HepG2 (cell line): ENCODE data around the gene DHX8. TPM values are rescaled to one million over a fixed set of nuclear protein-coding genes. Genes with fewer than 3 reads are reported as not detected.

ENCODE experiments used
- ADNP ChIP-seq: sonication (generic); formaldehyde crosslinking; IDR thresholded peaks from 2 replicates; pipeline ENCODE4 v1.4.0; 2020; ENCODE audit warnings: missing genetic modification reagents
- BORCS8-MEF2B ChIP-seq: sonication (generic); formaldehyde crosslinking; IDR thresholded peaks from 2 replicates; pipeline ENCODE4 v1.8.0; 2022; ENCODE audit warnings: mild to moderate bottlenecking, missing genetic modification reagents
- CEBPB ChIP-seq: IDR thresholded peaks from 2 replicates; pipeline ENCODE4 v1.6.1; 2011; ENCODE audit warnings: low read depth, low read length, improper control_type of control experiment, borderline replicate concordance
- ELF4 ChIP-seq: sonication (generic); formaldehyde crosslinking; IDR thresholded peaks from 2 replicates; pipeline ENCODE4 v1.5.0; 2020; ENCODE audit warnings: missing genetic modification reagents, mild to moderate bottlenecking, moderate library complexity, borderline replicate concordance
- ETV5 ChIP-seq: IDR thresholded peaks from 2 replicates; pipeline ENCODE4 v1.6.1; 2018; ENCODE audit warnings: missing biosample characterization, missing genetic modification reagents, inconsistent platforms, borderline replicate concordance
- NPAS2 ChIP-seq: sonication (generic); formaldehyde crosslinking; IDR thresholded peaks from 2 replicates; pipeline ENCODE4 v1.8.0; 2022; ENCODE audit warnings: mild to moderate bottlenecking, missing genetic modification reagents, borderline replicate concordance
- SRSF4 ChIP-seq: fragments of 200-400 bp; formaldehyde crosslinking; IDR thresholded peaks from one replicate; pipeline ENCODE4 v1.6.1; 2018; ENCODE audit warnings: mild to moderate bottlenecking, low read depth, low read length, moderate library complexity; ENCODE audit not compliant: poor library complexity, severe bottlenecking
- SUZ12 ChIP-seq: fragments of 150-350 bp; IDR thresholded peaks from 2 replicates; pipeline ENCODE4 v1.6.1; 2014; ENCODE audit warnings: low read depth, low read length
- ZNF17 ChIP-seq: sonication (generic); formaldehyde crosslinking; IDR thresholded peaks from 2 replicates; pipeline ENCODE4 v1.5.0; 2020; ENCODE audit warnings: mild to moderate bottlenecking, missing genetic modification reagents
- ZNF761 ChIP-seq: sonication (generic); formaldehyde crosslinking; conservative IDR thresholded peaks from 2 replicates; pipeline ENCODE4 v1.4.0; 2020; ENCODE audit warnings: mild to moderate bottlenecking, missing genetic modification reagents
- ZNF782 ChIP-seq: sonication (generic); formaldehyde crosslinking; IDR thresholded peaks from 2 replicates; pipeline ENCODE4 v1.4.0; 2020; ENCODE audit warnings: missing genetic modification reagents, mild to moderate bottlenecking, borderline replicate concordance
- ZNF792 ChIP-seq: IDR thresholded peaks from 2 replicates; pipeline ENCODE4 v1.6.1; 2016
- ZNF879 ChIP-seq: sonication (generic); formaldehyde crosslinking; IDR thresholded peaks from 2 replicates; pipeline ENCODE4 v1.8.1; 2023; ENCODE audit warnings: missing genetic modification reagents
- polyA plus RNA-seq, 8 experiments: library from polyadenylated mRNA; depleted of rRNA in 3 of 8; stranded (reverse) in 7 of 8; unstranded in 1 of 8; fragments of >200 nt; fragmentation: Illumina TruSeq in 4 of 8; extraction: Trizol in 4 of 8; gene quantifications; 2 replicates each; pipeline versions ENCODE4 v1.2.1 to v1.2.3, GENCODE V29; 2011 to 2016; ENCODE audit warnings: low read depth in 4 of 8, missing spikeins in 1 of 8, mixed read lengths in 1 of 8; ENCODE audit not compliant: insufficient read depth in 1 of 8
- total RNA-seq, 5 experiments: library from RNA; depleted of rRNA; stranded (reverse); fragments of >200 nt; fragmentation: Illumina TruSeq; extraction: Trizol; gene quantifications; 2 replicates each; pipeline ENCODE4 v1.2.3, GENCODE V29; 2016; ENCODE audit warnings: low read depth in 1 of 5
- TF ChIP-seq, protein P1 (sequence below): sonication (generic); formaldehyde crosslinking; IDR thresholded peaks from 2 replicates; pipeline ENCODE4 v1.5.0; 2020; ENCODE audit warnings: missing genetic modification reagents, mild to moderate bottlenecking, borderline replicate concordance
- TF ChIP-seq, protein P2 (sequence below): IDR thresholded peaks from 2 replicates; pipeline ENCODE4 v1.6.1; 2018; ENCODE audit warnings: missing genetic modification reagents
- TF ChIP-seq, protein P3 (sequence below): sonication (generic); formaldehyde crosslinking; IDR thresholded peaks from 2 replicates; pipeline ENCODE4 v1.9.0; 2021; ENCODE audit warnings: missing genetic modification reagents, mild to moderate bottlenecking, borderline replicate concordance
- TF ChIP-seq, protein P4 (sequence below): sonication (generic); formaldehyde crosslinking; IDR thresholded peaks from 2 replicates; pipeline ENCODE4 v1.4.0; 2020; ENCODE audit warnings: missing genetic modification reagents, borderline replicate concordance
- TF ChIP-seq, protein P5 (sequence below): sonication (generic); formaldehyde crosslinking; IDR thresholded peaks from 2 replicates; pipeline ENCODE4 v1.8.1; 2023; ENCODE audit warnings: missing genetic modification reagents, mild to moderate bottlenecking, borderline replicate concordance
- TF ChIP-seq, protein P6 (sequence below): sonication (generic); formaldehyde crosslinking; IDR thresholded peaks from 2 replicates; pipeline ENCODE4 v1.8.0; 2022; ENCODE audit warnings: missing genetic modification reagents, mild to moderate bottlenecking, moderate library complexity, borderline replicate concordance

Gene DHX8
- total and polyA plus RNA-seq, 2 of the 13 experiments (the other 11 are each of a cell fraction or from before 2014, with no cell fraction given): 24.8 to 48.9 TPM

DNA sequence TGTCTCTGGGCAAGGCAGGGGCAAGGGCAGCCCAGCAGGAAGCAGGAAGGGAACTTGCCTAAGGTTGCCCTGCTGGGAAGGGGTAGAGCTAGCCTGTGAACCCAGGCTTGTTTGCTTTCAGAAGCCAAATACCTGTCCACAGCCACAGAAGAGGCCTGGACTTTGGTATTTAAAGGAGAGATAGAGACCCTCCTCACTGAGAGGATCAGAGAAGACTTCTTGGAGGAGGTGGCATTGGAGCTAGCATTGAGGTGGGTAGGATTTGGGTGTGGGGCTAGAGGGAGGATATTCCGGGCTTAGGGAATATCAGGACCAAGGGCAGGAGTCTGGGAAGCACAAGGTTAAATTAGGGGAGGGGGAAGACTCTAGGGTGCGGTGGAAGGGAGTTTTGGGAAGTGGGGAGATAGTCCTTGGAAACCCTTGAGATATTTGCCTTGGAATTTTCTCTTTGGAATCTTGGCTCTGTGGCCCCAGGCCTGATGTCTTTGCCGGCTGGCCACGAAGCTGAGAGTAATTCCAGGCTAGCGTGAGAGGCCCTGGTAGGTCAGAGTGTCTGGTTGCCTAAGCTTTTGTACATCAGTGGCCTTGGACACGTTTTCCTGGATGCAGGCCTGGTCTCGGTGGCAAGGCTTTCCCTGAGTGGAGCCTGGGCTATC, 75.5 kb downstream of the DHX8 start (continued):
- TF ChIP-seq, protein P1, sequence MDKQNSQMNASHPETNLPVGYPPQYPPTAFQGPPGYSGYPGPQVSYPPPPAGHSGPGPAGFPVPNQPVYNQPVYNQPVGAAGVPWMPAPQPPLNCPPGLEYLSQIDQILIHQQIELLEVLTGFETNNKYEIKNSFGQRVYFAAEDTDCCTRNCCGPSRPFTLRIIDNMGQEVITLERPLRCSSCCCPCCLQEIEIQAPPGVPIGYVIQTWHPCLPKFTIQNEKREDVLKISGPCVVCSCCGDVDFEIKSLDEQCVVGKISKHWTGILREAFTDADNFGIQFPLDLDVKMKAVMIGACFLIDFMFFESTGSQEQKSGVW (CRISPR knock-in tag): no peak
- TF ChIP-seq ZNF782 (CRISPR knock-in tag) (0 out of 2 replicates have a peak, but pooled peaks have one; percentile 68), ADNP (CRISPR knock-in tag) (peak; percentile 60; the same call in 1 of the 2 replicates), ZNF761 (CRISPR knock-in tag) (no peak; the same call in 1 of the 2 replicates), SRSF4 (no peak), BORCS8-MEF2B (CRISPR knock-in tag) (no peak; the same call in 1 of the 2 replicates), NPAS2 (CRISPR knock-in tag) (no peak), SUZ12 (no peak), ELF4 (no peak), ETV5 (peak; percentile 86), CEBPB (peak; percentile 78; the same call in 1 of the 2 replicates), ZNF879 (CRISPR knock-in tag) (no peak), ZNF17 (CRISPR knock-in tag) (no peak), ZNF792 (CRISPR knock-in tag) (peak; percentile 28; the same call in 1 of the 2 replicates)
- TF ChIP-seq, protein P2, sequence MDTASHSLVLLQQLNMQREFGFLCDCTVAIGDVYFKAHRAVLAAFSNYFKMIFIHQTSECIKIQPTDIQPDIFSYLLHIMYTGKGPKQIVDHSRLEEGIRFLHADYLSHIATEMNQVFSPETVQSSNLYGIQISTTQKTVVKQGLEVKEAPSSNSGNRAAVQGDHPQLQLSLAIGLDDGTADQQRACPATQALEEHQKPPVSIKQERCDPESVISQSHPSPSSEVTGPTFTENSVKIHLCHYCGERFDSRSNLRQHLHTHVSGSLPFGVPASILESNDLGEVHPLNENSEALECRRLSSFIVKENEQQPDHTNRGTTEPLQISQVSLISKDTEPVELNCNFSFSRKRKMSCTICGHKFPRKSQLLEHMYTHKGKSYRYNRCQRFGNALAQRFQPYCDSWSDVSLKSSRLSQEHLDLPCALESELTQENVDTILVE (CRISPR knock-in tag): peak; percentile 36; the same call in 1 of the 2 replicates
- TF ChIP-seq, protein P3, sequence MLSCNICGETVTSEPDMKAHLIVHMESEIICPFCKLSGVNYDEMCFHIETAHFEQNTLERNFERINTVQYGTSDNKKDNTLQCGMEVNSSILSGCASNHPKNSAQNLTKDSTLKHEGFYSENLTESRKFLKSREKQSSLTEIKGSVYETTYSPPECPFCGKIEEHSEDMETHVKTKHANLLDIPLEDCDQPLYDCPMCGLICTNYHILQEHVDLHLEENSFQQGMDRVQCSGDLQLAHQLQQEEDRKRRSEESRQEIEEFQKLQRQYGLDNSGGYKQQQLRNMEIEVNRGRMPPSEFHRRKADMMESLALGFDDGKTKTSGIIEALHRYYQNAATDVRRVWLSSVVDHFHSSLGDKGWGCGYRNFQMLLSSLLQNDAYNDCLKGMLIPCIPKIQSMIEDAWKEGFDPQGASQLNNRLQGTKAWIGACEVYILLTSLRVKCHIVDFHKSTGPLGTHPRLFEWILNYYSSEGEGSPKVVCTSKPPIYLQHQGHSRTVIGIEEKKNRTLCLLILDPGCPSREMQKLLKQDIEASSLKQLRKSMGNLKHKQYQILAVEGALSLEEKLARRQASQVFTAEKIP (CRISPR knock-in tag): no peak
- TF ChIP-seq, protein P4, sequence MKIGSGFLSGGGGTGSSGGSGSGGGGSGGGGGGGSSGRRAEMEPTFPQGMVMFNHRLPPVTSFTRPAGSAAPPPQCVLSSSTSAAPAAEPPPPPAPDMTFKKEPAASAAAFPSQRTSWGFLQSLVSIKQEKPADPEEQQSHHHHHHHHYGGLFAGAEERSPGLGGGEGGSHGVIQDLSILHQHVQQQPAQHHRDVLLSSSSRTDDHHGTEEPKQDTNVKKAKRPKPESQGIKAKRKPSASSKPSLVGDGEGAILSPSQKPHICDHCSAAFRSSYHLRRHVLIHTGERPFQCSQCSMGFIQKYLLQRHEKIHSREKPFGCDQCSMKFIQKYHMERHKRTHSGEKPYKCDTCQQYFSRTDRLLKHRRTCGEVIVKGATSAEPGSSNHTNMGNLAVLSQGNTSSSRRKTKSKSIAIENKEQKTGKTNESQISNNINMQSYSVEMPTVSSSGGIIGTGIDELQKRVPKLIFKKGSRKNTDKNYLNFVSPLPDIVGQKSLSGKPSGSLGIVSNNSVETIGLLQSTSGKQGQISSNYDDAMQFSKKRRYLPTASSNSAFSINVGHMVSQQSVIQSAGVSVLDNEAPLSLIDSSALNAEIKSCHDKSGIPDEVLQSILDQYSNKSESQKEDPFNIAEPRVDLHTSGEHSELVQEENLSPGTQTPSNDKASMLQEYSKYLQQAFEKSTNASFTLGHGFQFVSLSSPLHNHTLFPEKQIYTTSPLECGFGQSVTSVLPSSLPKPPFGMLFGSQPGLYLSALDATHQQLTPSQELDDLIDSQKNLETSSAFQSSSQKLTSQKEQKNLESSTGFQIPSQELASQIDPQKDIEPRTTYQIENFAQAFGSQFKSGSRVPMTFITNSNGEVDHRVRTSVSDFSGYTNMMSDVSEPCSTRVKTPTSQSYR (CRISPR knock-in tag): no peak
- TF ChIP-seq, protein P5, sequence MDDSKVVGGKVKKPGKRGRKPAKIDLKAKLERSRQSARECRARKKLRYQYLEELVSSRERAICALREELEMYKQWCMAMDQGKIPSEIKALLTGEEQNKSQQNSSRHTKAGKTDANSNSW: no peak
- TF ChIP-seq, protein P6, sequence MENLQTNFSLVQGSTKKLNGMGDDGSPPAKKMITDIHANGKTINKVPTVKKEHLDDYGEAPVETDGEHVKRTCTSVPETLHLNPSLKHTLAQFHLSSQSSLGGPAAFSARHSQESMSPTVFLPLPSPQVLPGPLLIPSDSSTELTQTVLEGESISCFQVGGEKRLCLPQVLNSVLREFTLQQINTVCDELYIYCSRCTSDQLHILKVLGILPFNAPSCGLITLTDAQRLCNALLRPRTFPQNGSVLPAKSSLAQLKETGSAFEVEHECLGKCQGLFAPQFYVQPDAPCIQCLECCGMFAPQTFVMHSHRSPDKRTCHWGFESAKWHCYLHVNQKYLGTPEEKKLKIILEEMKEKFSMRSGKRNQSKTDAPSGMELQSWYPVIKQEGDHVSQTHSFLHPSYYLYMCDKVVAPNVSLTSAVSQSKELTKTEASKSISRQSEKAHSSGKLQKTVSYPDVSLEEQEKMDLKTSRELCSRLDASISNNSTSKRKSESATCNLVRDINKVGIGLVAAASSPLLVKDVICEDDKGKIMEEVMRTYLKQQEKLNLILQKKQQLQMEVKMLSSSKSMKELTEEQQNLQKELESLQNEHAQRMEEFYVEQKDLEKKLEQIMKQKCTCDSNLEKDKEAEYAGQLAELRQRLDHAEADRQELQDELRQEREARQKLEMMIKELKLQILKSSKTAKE (CRISPR knock-in tag): no peak
